Psoas muscle (tissue), 8 donors: ENCODE data around the gene SYNPO2. TPM values are rescaled to one million over a fixed set of nuclear protein-coding genes. Genes with fewer than 3 reads are reported as not detected.
A peak's percentile ranks its signal among the peaks of the same experiment; 100 is the strongest.

ENCODE experiments used
- ATAC-seq, 4 donors: fragments of 200-7000 bp; cut with Tn5 transposase; one replicate each; pipeline ENCODE4 v1.9.1; 2020; ENCODE audit warnings: moderate library complexity in 3 of 4, mild to moderate bottlenecking in 2 of 4
- DNase-seq, 2 donors: peaks; one replicate each; pipeline ENCODE4 v3.0.0-alpha.2; 2020
- H3K27ac ChIP-seq: fragments of 200-600 bp; one replicate; pipeline ENCODE4 v1.8.0; 2022
- H3K27me3 ChIP-seq, 3 donors: fragments of 200-600 bp in 1 of 3; one replicate each; pipeline versions ENCODE4 v1.6.1 to v1.8.0; 2013 to 2022; ENCODE audit warnings: low read length in 2 of 3, mild to moderate bottlenecking in 2 of 3, moderate library complexity in 1 of 3; ENCODE audit not compliant: insufficient read depth in 3 of 3
- H3K36me3 ChIP-seq, 2 donors: fragments of 200-600 bp in 1 of 2; one replicate each; pipeline versions ENCODE4 v1.6.1 to v1.8.0; 2013 to 2022; ENCODE audit warnings: low read depth in 1 of 2, mild to moderate bottlenecking in 1 of 2, moderate library complexity in 1 of 2; ENCODE audit not compliant: insufficient read depth in 1 of 2
- H3K4me1 ChIP-seq: fragments of 200-600 bp; one replicate; pipeline ENCODE4 v1.8.0; 2022
- H3K4me3 ChIP-seq: fragments of 200-600 bp; one replicate; pipeline ENCODE4 v1.8.0; 2022; ENCODE audit warnings: mild to moderate bottlenecking
- H3K9me3 ChIP-seq: fragments of 200-600 bp; one replicate; pipeline ENCODE4 v1.8.0; 2022
- WGBS, 3 donors: extraction: QIAGEN DNeasy Blood & Tissue Kit; methylation state at CpG; one replicate each; pipeline versions ENCODE4 v1.1.6 to v1.1.7; 2013; 5-methylcytosine and 5-hydroxymethylcytosine counted together
- intact Hi-C, 2 donors: fragments of 100-400 bp; cut with DNase I; formaldehyde crosslinking; loops; one replicate each; pipeline versions ENCODE4 v1.11.0 to v1.14.2; 2022
- polyA plus RNA-seq, 3 donors: library from polyadenylated mRNA; stranded (reverse); fragments of 200-250 nt; gene quantifications; one replicate each; pipeline ENCODE4 v1.2.3, GENCODE V29; 2013
- total RNA-seq, 4 donors: library from RNA; stranded (reverse); fragmentation: NEBNext Ultra II Directional in 2 of 4; extraction: Animal tissue kit (Norgen Biotek cat#: 25700) in 2 of 4; gene quantifications; one replicate each; pipeline versions ENCODE4 v1.2.1 to v1.2.4, GENCODE V29; 2021 to 2023
- TF ChIP-seq, protein P1 (sequence below): fragments of 200-600 bp; IDR thresholded peaks from one replicate; pipeline ENCODE4 v1.8.0; 2022; ENCODE audit warnings: antibody characterized with exemption
- donor health status: healthy with polysubstance abuse.
- donor health status: DM: no; HTN: no; CAD: no; lungs with moderate emphysema.
- donor health status: Bipolar disorder and iron deficiency.
- donor health status: healthy.
- donor health status: DM: yes; HTN: yes; CAD: no.
- donor health status: DM: no; HTN: no; CAD: no.
- donor health status: DM: no; HTN: no; CAD: no.
- donor health status: DM: yes; HTN: yes; CAD: no.

The SYNPO2 gene
- total and polyA plus RNA-seq, 7 donors, result 35.7 to 2,858 (median 1,548) TPM

DNA sequence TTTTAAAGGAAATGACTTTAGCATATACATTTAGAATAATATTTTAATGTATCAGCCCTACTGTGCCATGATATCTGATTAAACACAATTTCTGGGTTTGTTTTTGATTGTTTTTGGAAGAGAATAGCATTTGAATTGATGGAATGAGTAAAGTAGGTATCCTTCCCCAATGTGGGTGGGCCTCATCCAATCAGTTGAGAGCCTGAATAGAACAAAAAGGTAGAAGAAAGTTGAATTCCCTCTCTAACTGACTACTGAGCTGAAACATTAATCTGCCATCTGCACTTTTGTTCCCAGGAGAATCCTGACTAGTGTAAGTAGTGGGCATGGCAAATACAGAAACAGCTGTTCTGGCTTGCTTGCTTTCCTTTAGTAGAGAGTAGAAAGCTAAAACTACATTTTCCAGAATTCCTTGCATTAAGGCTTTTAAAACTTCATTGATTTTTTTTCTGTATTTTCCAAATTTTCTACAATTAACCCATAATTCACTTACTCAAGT is 43.1 kb upstream of the SYNPO2 start:
- Histone ChIP-seq H3K9me3 (no peaks in the 10 kb centered on the region), H3K27me3 (no peaks in the 10 kb centered on the region), H3K4me1 (no peaks in the 10 kb centered on the region), H3K36me3 (no peaks in the 10 kb centered on the region), H3K4me3 (no peak overlapping the region), H3K27ac (no peak overlapping the region)
- DNase-seq (no peak), ATAC-seq (no peak)
- TF ChIP-seq, protein P1, sequence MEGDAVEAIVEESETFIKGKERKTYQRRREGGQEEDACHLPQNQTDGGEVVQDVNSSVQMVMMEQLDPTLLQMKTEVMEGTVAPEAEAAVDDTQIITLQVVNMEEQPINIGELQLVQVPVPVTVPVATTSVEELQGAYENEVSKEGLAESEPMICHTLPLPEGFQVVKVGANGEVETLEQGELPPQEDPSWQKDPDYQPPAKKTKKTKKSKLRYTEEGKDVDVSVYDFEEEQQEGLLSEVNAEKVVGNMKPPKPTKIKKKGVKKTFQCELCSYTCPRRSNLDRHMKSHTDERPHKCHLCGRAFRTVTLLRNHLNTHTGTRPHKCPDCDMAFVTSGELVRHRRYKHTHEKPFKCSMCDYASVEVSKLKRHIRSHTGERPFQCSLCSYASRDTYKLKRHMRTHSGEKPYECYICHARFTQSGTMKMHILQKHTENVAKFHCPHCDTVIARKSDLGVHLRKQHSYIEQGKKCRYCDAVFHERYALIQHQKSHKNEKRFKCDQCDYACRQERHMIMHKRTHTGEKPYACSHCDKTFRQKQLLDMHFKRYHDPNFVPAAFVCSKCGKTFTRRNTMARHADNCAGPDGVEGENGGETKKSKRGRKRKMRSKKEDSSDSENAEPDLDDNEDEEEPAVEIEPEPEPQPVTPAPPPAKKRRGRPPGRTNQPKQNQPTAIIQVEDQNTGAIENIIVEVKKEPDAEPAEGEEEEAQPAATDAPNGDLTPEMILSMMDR, result no peak
- intact Hi-C loops, result no loop called here

DNA sequence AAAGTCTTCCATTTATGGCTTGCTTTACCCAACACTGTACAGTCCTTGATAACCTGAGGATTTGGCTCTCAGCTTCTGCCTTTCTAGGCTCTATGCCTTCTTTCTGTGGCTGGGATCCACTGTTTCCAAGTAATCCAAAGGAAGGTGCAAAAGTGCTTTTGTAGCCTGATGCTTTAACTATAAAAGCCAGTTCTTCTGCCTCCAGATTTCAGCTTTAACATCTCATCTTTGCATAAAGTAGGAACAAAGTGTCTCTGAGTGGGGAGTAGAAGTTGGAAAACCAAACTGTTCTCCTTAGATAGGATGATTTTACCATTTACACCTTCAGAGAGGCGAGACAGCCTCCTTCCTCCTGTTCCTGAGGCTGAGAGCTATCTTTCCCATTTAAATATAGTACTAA is 41.7 kb upstream of the SYNPO2 start:
- intact Hi-C loops, result no loop called here
- Histone ChIP-seq H3K9me3 (no peaks in the 10 kb centered on the region), H3K4me1 (no peaks in the 10 kb centered on the region), H3K27ac (no peak overlapping the region), H3K36me3 (no peaks in the 10 kb centered on the region), H3K4me3 (no peak overlapping the region), H3K27me3 (no peaks in the 10 kb centered on the region)
- ATAC-seq, result no peak
- WGBS, 3 donors, result 80 to 94% (median 89%) methylated on average over 1 of the region's 1 CpG
- TF ChIP-seq, protein P1, result no peak
- no peak for DNase-seq

DNA sequence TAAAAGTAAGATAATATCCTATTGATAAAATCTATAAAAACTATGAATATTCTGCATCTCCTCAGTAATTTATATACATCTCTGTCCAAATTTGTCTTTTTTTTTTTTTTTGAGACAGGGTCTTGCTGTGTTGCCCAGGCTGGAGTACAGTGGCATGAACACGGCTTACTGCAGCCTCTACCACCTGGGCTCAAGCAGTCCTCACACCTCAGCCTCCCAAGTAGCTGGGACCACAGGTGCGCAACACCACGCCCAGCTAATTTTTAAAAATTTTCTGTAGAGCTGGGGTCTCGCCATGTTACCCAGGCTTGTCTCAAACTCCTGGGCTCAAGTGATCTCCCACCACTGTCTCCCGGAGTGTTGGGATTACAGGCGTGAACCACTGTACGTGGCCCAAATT is 40.4 kb upstream of the SYNPO2 start:
- Histone ChIP-seq H3K27ac (no peak overlapping the region), H3K4me3 (no peak overlapping the region), H3K4me1 (no peaks in the 10 kb centered on the region), H3K27me3 (no peaks in the 10 kb centered on the region), H3K36me3 (no peaks in the 10 kb centered on the region), H3K9me3 (no peaks in the 10 kb centered on the region)
- 90 to 96% (median 94%) methylated on average over 7 of the region's 7 CpGs for WGBS, 3 donors
- TF ChIP-seq, protein P1, result no peak
- DNase-seq (no peak), ATAC-seq (no peak)
- intact Hi-C loops, result no loop called here

DNA sequence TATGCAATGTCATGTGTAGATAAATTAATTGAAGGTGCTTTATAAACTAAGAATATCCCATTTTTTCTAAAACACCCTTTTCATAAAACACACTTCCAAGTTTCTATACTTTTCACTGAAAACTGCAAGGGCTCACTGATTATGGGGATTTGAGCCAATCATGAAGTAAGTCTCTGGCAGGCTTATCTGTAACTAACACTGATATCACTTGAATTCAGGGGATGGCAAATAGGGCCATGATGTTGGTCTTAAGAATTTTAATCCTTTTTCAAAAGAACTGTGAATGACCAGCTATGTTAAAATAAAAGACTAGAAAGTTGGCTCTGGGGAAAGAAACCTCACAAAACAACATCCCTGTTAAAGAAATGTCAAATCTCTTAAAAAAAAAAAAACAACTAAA is 39.8 kb upstream of the SYNPO2 start:
- H3K4me3 ChIP-seq, result no peak overlapping the region
- H3K36me3 ChIP-seq, result no peaks in the 10 kb centered on the region
- DNase-seq (no peak), ATAC-seq (no peak)
- no peaks in the 10 kb centered on the region for H3K9me3 ChIP-seq
- TF ChIP-seq, protein P1, result no peak
- H3K4me1 ChIP-seq, result no peaks in the 10 kb centered on the region
- intact Hi-C loops, result no loop called here
- H3K27me3 ChIP-seq, result no peaks in the 10 kb centered on the region
- H3K27ac ChIP-seq, result no peak overlapping the region

DNA sequence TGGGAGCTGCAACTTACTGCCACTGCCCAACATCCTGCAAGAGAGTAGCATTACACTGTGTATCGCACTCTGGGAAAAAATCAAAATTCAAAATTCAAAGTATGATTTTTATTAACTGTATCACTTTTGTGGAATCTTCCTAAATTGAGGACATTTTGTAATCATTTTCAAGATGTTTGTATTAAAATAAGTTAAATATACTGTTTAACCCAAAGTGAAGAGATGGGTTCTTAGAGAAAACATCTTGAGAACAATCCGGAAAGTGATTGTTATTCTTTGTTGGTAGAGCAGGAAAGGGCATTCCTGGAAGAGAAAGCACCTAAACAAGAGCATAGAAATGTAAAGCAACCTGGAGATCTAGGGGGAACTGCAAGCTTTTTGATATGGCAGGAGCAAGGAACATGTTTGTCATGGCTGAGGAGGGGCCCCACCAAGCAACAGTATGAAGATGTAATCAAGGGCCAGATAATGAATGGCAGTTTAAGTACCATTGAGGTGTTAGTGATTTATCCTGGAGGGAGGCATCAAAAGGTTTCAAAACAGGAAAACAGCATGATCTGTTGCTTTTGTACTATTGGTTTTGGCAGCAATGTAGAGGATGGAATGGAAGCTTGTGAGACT is 38.7 kb upstream of the SYNPO2 start:
- DNase-seq, result no peak

More for the DNA sequence above, 38.7 kb upstream of the SYNPO2 start:
- H3K4me1 ChIP-seq, result no peaks in the 10 kb centered on the region
- H3K27me3 ChIP-seq, result no peaks in the 10 kb centered on the region
- WGBS, 3 donors, result 91 to 96% (median 92%) methylated on average over 2 of the region's 2 CpGs
- intact Hi-C loops, result no loop called here
- no peak overlapping the region for H3K27ac ChIP-seq
- no peaks in the 10 kb centered on the region for H3K9me3 ChIP-seq
- peak overlapping the region; percentile 53 for H3K4me3 ChIP-seq
- ATAC-seq, result no peak
- H3K36me3 ChIP-seq, result no peaks in the 10 kb centered on the region
- TF ChIP-seq, protein P1, result no peak
